ENCODE data around the gene PANK1. TPM values are rescaled to one million over a fixed set of nuclear protein-coding genes. Genes with fewer than 3 reads are reported as not detected.
A peak's percentile ranks its signal among the peaks of the same experiment; 100 is the strongest.

The PANK1 gene
- total RNA-seq, 1 experiment from 2014 or later: 24.9 TPM

GRCh38 chr10:89646889-89647657, 2.0 kb upstream of the PANK1 start (continued):
- TF ChIP-seq STAT6 (CRISPR knock-in tag; conservative IDR thresholded peaks at IDR 0.05; ENCODE audit: low read depth): no peak

- Mint-ChIP-seq H3K27me3 (ENCODE audit: low read depth) (no peaks in the 10 kb centered on the region), H3K27ac (peak overlapping the region; percentile 99), H3K4me1 (peaks cover 52% of the 10 kb centered on the region), H3K4me3 (peak overlapping the region; percentile 83), H3K36me3 (peaks cover 14% of the 10 kb centered on the region), H3K9me3 (peaks cover 12% of the 10 kb centered on the region)
- DNase-seq (ENCODE audit: low spot score) (no peak), ATAC-seq (peak; percentile 0; the same call in 1 of the 2 replicates)
- ChIA-PET POLR2A (interaction anchor here (2.1 kb wide), 1 partner anchor 56 kb away, joined by 11 read pairs; the partner anchor contains the start of gene KIF20B), CTCF (interaction anchor here (0.6 to 1.0 kb wide), 2 partner anchors 20 to 394 kb away, joined by 3 read pairs; partner anchors contain the start of gene LIPA)
- TF ChIP-seq FOXK1 (CRISPR knock-in tag; IDR thresholded peaks at IDR 0.05): no peak
- no peak for TF ChIP-seq HMGXB4 (CRISPR knock-in tag; IDR thresholded peaks at IDR 0.05)
- no peak for TF ChIP-seq CTCF (IDR thresholded peaks at IDR 0.05)
- TF ChIP-seq SMAD4 (CRISPR knock-in tag; IDR thresholded peaks at IDR 0.05): no peak
- peak; percentile 63; the same call in 1 of the 2 replicates for TF ChIP-seq GABPB1 (CRISPR knock-in tag; IDR thresholded peaks at IDR 0.05)
- TF ChIP-seq ZBTB43 (CRISPR knock-in tag; IDR thresholded peaks at IDR 0.05): no peak
- TF ChIP-seq USF2 (CRISPR knock-in tag; IDR thresholded peaks at IDR 0.05): peak; percentile 80
- no peak for TF ChIP-seq E2F5 (CRISPR knock-in tag; IDR thresholded peaks at IDR 0.05)
- no peak for TF ChIP-seq ZNF423 (CRISPR knock-in tag; IDR thresholded peaks at IDR 0.05)
- no peak for TF ChIP-seq AFF4 (CRISPR knock-in tag; IDR thresholded peaks at IDR 0.05; ENCODE audit: borderline replicate concordance)
- TF ChIP-seq MAX (CRISPR knock-in tag; IDR thresholded peaks at IDR 0.05): no peak
- no peak for TF ChIP-seq HMGA2 (CRISPR knock-in tag; IDR thresholded peaks at IDR 0.05)
- no peak for TF ChIP-seq ZNF532 (CRISPR knock-in tag; IDR thresholded peaks at IDR 0.05; ENCODE audit: borderline replicate concordance)
- TF ChIP-seq NFATC4 (CRISPR knock-in tag; IDR thresholded peaks at IDR 0.05): no peak
Measured at GRCh38 chr10:89645742-89646172, 715 bp upstream of the PANK1 start.
